ENCODE data around the gene RPLP1.
A peak's percentile ranks its signal among the peaks of the same experiment; 100 is the strongest.

DNA sequence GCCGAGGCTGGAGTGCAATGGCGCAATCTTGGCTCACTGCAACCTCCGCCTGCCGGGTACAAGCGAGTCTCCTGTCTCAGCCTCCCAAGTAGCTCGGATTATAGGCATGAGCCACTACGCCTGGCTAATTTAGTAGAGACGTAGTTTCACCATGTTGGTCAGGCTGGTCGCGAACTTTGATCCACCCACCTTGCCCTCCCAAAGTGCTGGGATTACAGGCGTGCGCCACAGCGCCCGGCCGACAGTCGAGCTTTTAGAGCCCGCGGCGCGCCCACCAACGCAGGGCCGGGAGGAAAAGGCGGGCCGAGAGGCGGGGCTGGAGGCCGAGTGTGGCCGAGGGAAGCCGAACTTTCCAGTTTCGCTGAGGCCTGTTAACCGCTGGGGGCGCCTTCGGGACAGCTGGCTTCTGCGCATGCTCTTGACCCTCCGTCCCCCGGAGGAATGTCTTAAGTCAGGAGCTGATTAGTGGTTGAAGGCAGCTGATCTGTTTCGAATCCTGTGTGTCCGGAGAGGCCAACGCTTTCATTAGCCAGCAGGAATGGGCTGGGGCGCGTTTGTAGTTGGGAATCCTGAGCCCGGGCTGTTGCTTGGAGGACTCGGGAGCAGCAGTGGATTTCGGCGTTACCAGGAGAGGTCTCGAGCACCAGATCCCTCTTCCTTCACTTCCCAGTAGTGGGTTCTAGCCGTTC, 10.0 kb downstream of the RPLP1 start:
- TF ChIP-seq, protein P1, sequence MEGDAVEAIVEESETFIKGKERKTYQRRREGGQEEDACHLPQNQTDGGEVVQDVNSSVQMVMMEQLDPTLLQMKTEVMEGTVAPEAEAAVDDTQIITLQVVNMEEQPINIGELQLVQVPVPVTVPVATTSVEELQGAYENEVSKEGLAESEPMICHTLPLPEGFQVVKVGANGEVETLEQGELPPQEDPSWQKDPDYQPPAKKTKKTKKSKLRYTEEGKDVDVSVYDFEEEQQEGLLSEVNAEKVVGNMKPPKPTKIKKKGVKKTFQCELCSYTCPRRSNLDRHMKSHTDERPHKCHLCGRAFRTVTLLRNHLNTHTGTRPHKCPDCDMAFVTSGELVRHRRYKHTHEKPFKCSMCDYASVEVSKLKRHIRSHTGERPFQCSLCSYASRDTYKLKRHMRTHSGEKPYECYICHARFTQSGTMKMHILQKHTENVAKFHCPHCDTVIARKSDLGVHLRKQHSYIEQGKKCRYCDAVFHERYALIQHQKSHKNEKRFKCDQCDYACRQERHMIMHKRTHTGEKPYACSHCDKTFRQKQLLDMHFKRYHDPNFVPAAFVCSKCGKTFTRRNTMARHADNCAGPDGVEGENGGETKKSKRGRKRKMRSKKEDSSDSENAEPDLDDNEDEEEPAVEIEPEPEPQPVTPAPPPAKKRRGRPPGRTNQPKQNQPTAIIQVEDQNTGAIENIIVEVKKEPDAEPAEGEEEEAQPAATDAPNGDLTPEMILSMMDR (IDR thresholded peaks at IDR 0.05) = peak; percentile 71 to 95 (median 87)
- TF ChIP-seq POLR2A (IDR thresholded peaks at IDR 0.05) = peak; percentile 80 to 99
